Lower lobe of right lung (tissue), 2 donors: Measurements from ENCODE around the gene FBXW2. TPM values are rescaled to one million over a fixed set of nuclear protein-coding genes. Genes with fewer than 3 reads are reported as not detected.
A peak's percentile ranks its signal among the peaks of the same experiment; 100 is the strongest.

ENCODE experiments used
- ATAC-seq, 2 donors: fragments of 200-7000 bp; cut with Tn5 transposase; one replicate each; pipeline ENCODE4 v1.9.1; 2020 to 2022; ENCODE audit warnings: mild to moderate bottlenecking in 2 of 2, moderate library complexity in 2 of 2
- DNase-seq: peaks from one replicate; pipeline ENCODE4 v3.0.0-alpha.2; 2020
- H3K27ac ChIP-seq: fragments of 200-600 bp; one replicate; pipeline ENCODE4 v1.8.0; 2022
- H3K27me3 ChIP-seq: fragments of 200-600 bp; one replicate; pipeline ENCODE4 v1.8.0; 2022; ENCODE audit warnings: low read depth
- H3K36me3 ChIP-seq: fragments of 200-600 bp; one replicate; pipeline ENCODE4 v1.8.0; 2022; ENCODE audit warnings: mild to moderate bottlenecking
- H3K4me1 ChIP-seq: fragments of 200-600 bp; one replicate; pipeline ENCODE4 v1.8.0; 2022
- H3K4me3 ChIP-seq: fragments of 200-600 bp; one replicate; pipeline ENCODE4 v1.8.0; 2022; ENCODE audit warnings: mild to moderate bottlenecking
- H3K9me3 ChIP-seq: fragments of 200-600 bp; one replicate; pipeline ENCODE4 v1.8.0; 2022
- CTCF ChIP-seq: fragments of 200-600 bp; IDR thresholded peaks from one replicate; pipeline ENCODE4 v1.8.0; 2022; ENCODE audit warnings: antibody characterized with exemption, mild to moderate bottlenecking
- intact Hi-C: fragments of 100-400 bp; cut with DNase I; formaldehyde crosslinking; loops from one replicate; pipeline ENCODE4 v1.11.0; 2022
- long read RNA-seq: library from polyadenylated mRNA; unstranded; transcript quantifications from one replicate; pipeline ENCODE4 v2.0.0, GENCODE V29; 2021
- total RNA-seq: library from RNA; stranded (reverse); fragmentation: NEBNext Ultra II Directional; extraction: Animal tissue kit (Norgen Biotek cat#: 25700); gene quantifications from one replicate; pipeline ENCODE4 v1.2.1, GENCODE V29; 2021
- donor health status: DM: no; HTN: yes; CAD: no; lungs with severe emphysema.

The FBXW2 gene, protein sequence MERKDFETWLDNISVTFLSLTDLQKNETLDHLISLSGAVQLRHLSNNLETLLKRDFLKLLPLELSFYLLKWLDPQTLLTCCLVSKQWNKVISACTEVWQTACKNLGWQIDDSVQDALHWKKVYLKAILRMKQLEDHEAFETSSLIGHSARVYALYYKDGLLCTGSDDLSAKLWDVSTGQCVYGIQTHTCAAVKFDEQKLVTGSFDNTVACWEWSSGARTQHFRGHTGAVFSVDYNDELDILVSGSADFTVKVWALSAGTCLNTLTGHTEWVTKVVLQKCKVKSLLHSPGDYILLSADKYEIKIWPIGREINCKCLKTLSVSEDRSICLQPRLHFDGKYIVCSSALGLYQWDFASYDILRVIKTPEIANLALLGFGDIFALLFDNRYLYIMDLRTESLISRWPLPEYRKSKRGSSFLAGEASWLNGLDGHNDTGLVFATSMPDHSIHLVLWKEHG
- 76.7 TPM for total RNA-seq
- long read RNA-seq, full-length matches to known transcripts = 7 of 35 reads
- long read RNA-seq, partial matches to known transcripts = 9 of 35 reads
- long read RNA-seq, other reads (novel, unspliced or antisense) = 19 of 35 reads

- Histone ChIP-seq H3K27ac (peak within 1 kb of the TSS; percentile 97), H3K4me3 (peak within 1 kb of the TSS; percentile 94), H3K9me3 (no peaks in the 10 kb centered on the region), H3K27me3 (no peaks in the 10 kb centered on the region), H3K4me1 (peaks cover 51% of the 10 kb centered on the region), H3K36me3 (peaks cover 14% of the 10 kb centered on the region)
- peak; percentile 95 for DNase-seq
- TF ChIP-seq CTCF = no peak
- intact Hi-C loops = no loop called here
- peak; percentile 99 for ATAC-seq
Observed at GRCh38 chr9:120792898-120793765, at the start of gene FBXW2. Gene FBXW2 (minus strand): TSS chr9:120793416. CDS start chr9:120788258, 5,158 bp downstream.

DNA sequence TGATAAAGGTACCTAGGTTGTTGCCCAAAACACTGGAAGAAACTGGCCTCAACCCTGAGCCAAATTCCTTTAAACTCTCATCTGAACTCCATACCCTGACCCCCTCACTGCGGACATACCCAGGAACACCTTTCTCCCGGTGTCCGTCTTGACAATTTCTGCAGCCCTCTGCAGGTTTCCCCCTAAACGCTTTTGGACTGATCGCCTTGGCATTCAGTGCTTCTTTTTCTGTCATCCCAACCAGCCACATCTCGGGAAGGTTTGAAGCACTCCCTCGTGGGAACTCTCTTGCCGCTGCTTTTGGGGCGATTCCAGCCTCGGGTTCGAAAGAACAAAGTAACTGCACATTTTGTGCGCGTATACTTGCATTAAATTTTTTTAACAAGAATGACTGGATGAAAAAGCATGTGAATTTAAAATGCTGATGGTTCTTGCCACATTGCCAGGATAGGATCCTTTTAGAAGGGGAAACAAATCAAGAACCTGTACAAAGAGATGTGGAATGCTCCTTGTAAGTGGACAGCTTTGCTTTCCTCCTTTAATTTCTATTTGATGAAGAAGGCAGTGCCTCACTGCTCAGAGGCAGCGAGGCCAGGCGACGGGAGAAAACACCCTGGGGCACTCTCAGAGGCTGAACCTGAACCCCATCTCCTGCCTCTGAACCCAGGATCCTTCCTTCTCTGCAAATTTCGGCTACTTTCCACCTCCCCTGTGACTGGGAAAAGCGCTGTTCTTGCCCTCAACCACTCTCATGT, 48.9 kb upstream of the FBXW2 start:
- intact Hi-C loops = no loop called here
- Histone ChIP-seq H3K27me3 (no peaks in the 10 kb centered on the region), H3K27ac (peak overlapping the region; percentile 97), H3K4me1 (peaks cover 41% of the 10 kb centered on the region), H3K9me3 (no peaks in the 10 kb centered on the region), H3K4me3 (peak overlapping the region; percentile 68), H3K36me3 (no peaks in the 10 kb centered on the region)
- no peak for DNase-seq
- TF ChIP-seq CTCF = no peak
- peak; percentile 27 to 34 for ATAC-seq

- Histone ChIP-seq H3K9me3 (no peaks in the 10 kb centered on the region), H3K27ac (no peak overlapping the region), H3K36me3 (peaks cover 13% of the 10 kb centered on the region), H3K4me1 (peaks cover 30% of the 10 kb centered on the region), H3K27me3 (no peaks in the 10 kb centered on the region), H3K4me3 (no peak overlapping the region)
- no peak for DNase-seq
- TF ChIP-seq CTCF = no peak
- intact Hi-C loops = no loop called here
- no peak for ATAC-seq
Observed at GRCh38 chr9:120839146-120839545, 45.9 kb upstream of the FBXW2 start.

- no peak overlapping the region for H3K27ac ChIP-seq
- intact Hi-C loops = no loop called here
- no peaks in the 10 kb centered on the region for H3K9me3 ChIP-seq
- no peak overlapping the region for H3K4me3 ChIP-seq
- no peak for TF ChIP-seq CTCF
- peaks cover 28% of the 10 kb centered on the region for H3K4me1 ChIP-seq
- no peak for ATAC-seq
- no peaks in the 10 kb centered on the region for H3K27me3 ChIP-seq
- no peak for DNase-seq
- peaks cover 19% of the 10 kb centered on the region for H3K36me3 ChIP-seq
Observed at GRCh38 chr9:120837921-120838320, 44.7 kb upstream of the FBXW2 start.

- DNase-seq (no peak), ATAC-seq (no peak)
- Histone ChIP-seq H3K27me3 (no peaks in the 10 kb centered on the region), H3K9me3 (no peaks in the 10 kb centered on the region), H3K27ac (no peak overlapping the region), H3K36me3 (peaks cover 65% of the 10 kb centered on the region), H3K4me1 (peaks cover 4% of the 10 kb centered on the region), H3K4me3 (no peak overlapping the region)
- intact Hi-C loops = no loop called here
- TF ChIP-seq CTCF = no peak
Observed at GRCh38 chr9:120833325-120833724, 40.1 kb upstream of the FBXW2 start.
